PC-9 (cell line): ENCODE measurements around the gene TEP1.

ENCODE experiments used
- CTCF ChIP-seq: fragments of 200-600 bp; sonication (generic); conservative IDR thresholded peaks from 2 replicates; pipeline ENCODE4 v1.6.1; 2017; ENCODE audit warnings: mixed run types, antibody characterized with exemption, mild to moderate bottlenecking, moderate library complexity
- EZH2 ChIP-seq: fragments of 200-600 bp; sonication (generic); IDR thresholded peaks from 2 replicates; pipeline ENCODE4 v1.8.0; 2017; ENCODE audit warnings: antibody characterized with exemption, low read depth

GRCh38 chr14:20403521-20403920 lies 9.8 kb downstream of the TEP1 start:
- TF ChIP-seq CTCF (no peak), EZH2 (no peak)
